G401.6 (cell line): ENCODE results near the gene TCERG1L.

Experiments used
- FAIRE-seq: peaks from 2 replicates; lab custom pipeline; 2012; peaks lifted over from hg19 to GRCh38; lab: Jason Lieb, UNC

Gene TCERG1L

GRCh38 chr10:131206111-131206995 is 105.2 kb downstream of the TCERG1L start:
- FAIRE-seq = no peak

GRCh38 chr10:131205556-131205955 is 106.0 kb downstream of the TCERG1L start:
- no peak for FAIRE-seq

DNA sequence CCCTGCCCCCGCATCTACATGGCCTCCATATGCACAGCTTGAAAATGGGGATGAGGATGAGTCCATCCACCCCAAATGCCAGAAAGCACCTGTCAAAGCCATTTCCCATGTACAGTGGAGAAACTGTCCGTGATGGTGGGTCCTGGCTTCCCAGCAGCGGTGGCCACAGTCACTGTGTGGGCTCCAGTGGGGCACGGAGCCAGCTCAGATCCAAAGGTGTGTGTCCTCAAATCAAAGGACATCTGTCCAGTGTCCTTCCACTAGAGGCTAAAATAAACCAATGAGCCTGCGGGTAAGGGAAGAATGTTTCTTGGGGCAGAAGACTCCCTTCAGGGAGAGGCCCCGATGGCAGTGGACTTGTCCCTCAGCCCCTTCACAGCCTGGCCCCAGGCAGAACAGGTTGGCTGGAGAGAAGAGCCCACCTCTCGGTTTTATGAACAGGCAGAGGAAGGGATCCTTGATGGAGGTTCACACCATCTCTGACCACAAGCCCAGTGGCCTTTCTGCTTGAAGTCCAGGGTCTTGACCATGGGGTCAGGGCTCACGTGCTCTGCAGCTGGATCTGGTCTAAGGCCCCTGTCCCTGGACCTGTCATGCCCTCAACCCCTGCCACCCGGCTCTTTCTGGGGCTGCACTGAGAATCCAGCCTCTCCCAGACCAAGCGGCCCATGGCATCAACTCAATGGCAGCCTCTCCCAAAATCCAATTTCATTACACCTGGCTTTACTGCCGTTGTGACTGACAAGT is 106.9 kb downstream of the TCERG1L start:
- FAIRE-seq = no peak

DNA sequence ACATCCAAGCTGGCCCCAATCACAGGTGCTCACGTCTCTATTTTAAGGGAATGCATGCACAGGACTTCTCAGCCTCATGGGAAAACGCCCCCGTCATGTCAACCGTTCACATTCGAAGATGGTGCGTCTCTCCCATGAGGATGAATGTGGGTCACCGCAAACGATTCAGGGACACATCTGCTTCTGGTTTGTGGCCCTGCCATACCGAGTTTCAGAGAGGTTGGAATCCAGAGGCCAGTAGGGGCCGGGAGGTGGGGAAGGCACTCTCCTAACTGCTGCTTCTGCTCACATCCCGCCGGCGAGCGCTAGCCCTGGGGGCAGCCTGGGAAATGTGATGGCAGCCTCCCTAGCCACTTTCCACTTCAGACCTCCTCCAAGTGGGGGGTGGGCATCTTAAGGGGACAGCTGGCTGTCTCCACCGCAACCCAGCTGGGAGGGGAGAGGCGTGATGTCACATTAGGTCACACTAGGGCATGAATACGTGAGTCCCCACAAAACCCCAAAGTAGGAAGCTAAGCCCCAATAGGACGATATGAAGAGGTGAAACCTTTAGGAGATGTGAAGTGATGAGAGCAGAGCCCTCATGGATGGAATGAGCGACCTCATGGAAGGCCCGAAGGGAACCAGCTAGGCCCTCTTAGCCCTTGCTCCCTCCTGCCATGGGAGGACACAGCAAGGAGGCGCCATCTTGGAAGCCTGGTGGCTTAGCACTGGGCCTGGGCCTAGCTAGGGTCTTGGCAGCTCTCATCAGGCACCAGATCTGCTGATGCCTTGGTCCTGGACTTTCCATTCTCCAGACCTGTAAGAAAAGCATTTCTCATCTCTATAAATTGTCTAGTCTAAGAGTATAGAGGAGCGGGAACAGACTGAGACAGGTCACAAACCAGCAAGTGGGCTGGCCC is 107.8 kb downstream of the TCERG1L start:
- no peak for FAIRE-seq

DNA sequence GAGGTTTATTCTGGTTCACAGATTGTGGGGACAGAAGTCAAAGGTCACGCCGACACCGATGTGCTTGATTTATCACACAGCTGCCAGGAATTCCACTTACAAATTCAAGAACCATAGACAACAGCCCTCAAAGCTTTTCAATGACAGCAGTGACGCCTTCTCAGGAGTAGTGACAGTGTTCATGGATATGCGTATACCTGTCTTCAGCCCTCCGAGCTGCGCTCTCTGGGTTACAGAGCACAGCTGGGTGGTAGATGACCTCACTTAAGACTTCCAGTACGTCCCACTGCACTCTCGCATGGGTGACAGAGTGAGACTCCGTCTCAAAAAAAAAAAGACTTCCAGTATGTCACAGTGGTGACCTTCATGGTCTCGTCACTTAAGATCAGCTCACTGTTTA is 108.5 kb downstream of the TCERG1L start:
- FAIRE-seq = no peak

- no peak for FAIRE-seq
These were observed 109.6 kb downstream of the TCERG1L start for GRCh38 chr10:131201741-131202515.

DNA sequence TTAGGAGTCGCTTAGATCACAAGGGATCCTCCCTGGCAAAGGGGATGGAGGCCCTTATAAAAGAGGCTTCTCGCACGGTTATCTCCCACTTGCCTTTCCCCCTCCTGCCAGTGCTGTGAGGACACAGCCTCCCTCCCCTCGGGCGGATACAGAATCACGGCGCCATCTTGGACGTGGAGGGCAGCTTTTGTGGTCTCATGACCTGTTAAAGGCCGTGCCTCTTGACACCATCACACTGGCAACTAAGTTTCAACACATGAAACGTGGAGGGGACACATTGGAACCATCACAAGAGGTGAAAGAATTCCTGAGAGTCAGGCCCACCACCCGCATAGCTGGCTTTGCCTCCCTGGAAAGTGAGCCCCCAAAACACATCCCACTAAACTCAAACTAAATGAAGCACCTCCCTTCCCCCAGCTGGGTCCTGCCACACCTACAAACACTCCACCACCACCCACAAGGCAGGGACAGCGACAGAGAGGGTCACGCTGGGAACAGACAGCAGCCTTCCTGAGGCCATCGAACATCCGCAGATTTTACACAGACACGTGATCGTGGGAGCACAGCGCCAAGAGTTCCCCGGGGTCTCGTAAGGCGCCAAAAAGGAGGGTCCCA is 110.6 kb downstream of the TCERG1L start:
- no peak for FAIRE-seq

DNA sequence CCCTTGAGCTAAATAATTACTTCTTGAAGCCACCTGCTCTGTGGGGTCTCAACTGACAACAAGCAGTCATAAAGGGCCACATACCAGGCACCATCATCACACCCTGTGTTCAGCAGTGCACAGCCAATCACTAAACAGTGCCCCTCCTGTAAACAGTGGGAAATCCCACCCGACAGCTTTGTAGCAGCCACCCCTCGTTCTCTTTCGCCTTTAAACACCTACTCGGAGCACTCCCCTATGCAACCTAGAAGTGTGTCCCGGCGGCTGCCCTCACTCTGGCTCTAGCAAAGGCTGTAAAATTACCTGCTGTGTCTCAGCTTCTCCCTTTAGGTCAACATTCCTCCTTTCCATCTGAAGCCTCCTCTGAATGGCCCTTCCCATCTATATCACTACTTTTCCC is 111.9 kb downstream of the TCERG1L start:
- no peak for FAIRE-seq

DNA sequence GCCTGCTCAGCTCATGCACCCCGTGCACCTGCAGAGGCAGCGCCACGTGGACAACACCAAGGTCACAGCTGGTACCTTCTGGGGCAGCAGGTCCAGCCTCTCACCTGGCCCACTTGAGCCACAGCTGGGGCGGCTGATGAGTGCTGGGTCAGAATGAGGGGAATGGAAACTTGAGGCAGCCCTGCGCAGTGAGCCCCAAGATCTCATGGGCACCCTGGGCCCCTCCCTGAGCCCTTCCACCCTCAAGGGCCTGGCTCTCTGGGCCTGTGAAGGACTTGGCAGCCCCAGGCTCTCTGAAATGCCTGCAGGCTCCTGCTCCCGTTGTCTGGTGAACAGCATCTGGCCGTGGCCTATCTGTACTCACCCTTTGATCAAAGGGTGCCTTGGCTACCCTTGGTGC is 112.7 kb downstream of the TCERG1L start:
- FAIRE-seq = no peak

DNA sequence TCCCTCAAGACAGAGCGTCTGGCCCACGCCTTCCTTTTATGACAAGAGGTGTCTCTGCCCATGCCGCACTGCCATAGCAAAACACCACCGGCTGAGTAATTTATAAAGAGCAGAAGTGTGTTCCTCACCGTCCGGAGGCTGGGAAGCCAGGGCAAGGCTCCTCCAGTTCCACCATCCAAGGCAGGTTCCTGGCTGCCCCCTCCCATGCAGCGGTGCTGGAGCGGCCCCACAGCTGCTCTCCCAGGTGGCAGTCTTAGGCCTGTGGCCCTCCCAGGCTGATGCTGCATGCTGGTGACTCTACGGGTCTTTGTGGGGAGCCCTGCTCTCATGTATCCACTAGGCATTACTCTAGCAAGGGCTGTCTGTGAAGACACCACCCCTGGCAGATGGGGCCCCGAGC is 113.1 kb downstream of the TCERG1L start:
- FAIRE-seq = no peak

GRCh38 chr10:131196176-131196885 is 115.2 kb downstream of the TCERG1L start:
- FAIRE-seq = no peak

- no peak for FAIRE-seq
These were observed 115.9 kb downstream of the TCERG1L start for GRCh38 chr10:131195558-131196159.

- FAIRE-seq = no peak
These were observed 116.4 kb downstream of the TCERG1L start for GRCh38 chr10:131195116-131195515.

DNA sequence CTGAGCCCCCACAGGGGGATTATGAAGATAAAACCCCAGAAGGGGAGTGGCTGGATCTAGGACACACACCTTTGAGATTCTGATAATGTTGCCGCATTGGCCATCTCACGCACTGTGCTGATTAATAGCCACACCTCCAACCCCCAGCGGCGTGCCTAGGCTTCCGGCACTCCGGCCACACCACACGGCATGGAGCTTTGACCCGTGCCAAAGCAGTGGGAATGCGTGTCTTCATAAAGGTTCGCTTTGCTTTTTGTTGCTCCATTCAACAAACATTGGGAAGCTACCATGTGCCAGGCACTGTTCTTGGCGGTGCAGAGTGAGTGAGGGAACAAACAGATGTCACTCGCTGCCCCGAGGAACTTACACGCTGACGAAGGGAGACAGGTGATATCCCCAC is 117.6 kb downstream of the TCERG1L start:
- no peak for FAIRE-seq

- no peak for FAIRE-seq
These were observed 123.0 kb downstream of the TCERG1L start for GRCh38 chr10:131188494-131188893.

- no peak for FAIRE-seq
These were observed 123.6 kb downstream of the TCERG1L start for GRCh38 chr10:131187926-131188325.

GRCh38 chr10:131187274-131187673 is 124.2 kb downstream of the TCERG1L start:
- no peak for FAIRE-seq

DNA sequence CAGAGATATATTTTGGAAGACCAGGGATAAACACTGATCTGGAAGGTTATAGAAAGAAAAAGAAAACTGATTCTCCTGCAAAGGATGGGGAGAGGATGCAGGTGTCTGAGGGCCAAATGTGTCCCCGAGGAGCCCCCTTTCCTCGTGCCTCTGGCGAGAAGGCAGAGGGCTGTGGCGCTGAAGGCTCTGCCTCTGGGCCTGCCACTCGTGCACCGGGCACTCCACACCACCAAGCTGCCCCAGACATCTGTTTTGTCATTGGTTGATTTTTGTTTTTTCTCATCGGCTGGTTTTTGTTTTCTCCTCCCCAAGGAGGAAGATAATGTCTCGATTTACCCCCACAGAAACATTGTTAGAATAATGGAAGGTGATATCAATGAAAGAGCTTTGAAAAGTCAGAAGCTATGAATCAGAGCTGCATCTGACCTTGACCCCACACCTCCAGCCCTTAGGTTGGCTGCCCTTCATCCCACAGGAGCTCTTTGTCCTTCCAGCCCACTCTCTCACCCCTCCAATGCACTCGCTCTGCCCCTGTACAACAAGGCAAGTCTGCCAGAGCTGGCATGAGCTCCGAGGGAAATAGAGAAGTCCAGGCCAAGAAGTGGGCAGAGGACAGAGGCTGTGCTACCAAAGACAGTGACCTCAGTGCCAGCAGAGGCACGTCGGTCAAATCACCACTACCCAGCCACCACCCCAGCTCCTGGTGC is 124.8 kb downstream of the TCERG1L start:
- no peak for FAIRE-seq

- FAIRE-seq = no peak
These were observed 127.0 kb downstream of the TCERG1L start for GRCh38 chr10:131184503-131184902.
